Left renal pelvis (tissue), 4 donors: ENCODE results near the gene ABCA7. TPM values are rescaled to one million over a fixed set of nuclear protein-coding genes. Genes with fewer than 3 reads are reported as not detected.
"Not testable (repeated sequence)": the region's sequence is repeated elsewhere in the genome, so short reads cannot be mapped to it uniquely, and the experiment has no call there.

Source experiments
- DNase-seq, 4 donors: peaks; one replicate each; pipeline ENCODE4 v3.0.0-alpha.2; 2013; ENCODE audit warnings: low read depth in 4 of 4, low spot score in 3 of 4
- polyA plus RNA-seq, 4 donors: library from polyadenylated mRNA; unstranded; fragments of 120-200 nt; gene quantifications; one replicate each; pipeline ENCODE4 v1.2.1, GENCODE V29; 2013; ENCODE audit not compliant: insufficient read length in 4 of 4

ABCA7 gene
- polyA plus RNA-seq, 4 donors = 2.7 to 10.6 (median 7.7) TPM

DNA sequence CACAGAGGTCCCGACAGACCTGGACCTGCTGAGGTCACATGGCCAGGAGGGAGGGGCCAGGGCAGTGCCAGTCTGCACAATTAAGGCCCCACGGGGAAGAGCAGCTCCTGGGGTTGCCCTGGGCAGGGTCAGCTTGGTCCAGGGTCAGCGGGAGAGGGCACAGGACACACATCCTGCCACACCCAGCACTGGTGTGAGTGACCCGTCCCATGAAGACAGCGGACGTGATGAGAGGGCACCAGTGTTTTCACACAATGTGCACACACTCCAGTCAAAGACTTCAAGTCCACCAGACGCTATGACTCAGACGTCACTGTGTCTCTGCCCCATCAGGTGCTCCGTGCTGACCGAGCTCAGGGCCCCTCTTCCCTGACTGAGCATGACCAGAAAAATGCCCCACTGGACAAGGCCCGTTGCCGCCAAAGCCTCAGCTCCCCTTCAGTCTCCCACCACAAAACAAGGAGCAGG lies 23.2 kb upstream of the ABCA7 start:
- no peak for DNase-seq

DNA sequence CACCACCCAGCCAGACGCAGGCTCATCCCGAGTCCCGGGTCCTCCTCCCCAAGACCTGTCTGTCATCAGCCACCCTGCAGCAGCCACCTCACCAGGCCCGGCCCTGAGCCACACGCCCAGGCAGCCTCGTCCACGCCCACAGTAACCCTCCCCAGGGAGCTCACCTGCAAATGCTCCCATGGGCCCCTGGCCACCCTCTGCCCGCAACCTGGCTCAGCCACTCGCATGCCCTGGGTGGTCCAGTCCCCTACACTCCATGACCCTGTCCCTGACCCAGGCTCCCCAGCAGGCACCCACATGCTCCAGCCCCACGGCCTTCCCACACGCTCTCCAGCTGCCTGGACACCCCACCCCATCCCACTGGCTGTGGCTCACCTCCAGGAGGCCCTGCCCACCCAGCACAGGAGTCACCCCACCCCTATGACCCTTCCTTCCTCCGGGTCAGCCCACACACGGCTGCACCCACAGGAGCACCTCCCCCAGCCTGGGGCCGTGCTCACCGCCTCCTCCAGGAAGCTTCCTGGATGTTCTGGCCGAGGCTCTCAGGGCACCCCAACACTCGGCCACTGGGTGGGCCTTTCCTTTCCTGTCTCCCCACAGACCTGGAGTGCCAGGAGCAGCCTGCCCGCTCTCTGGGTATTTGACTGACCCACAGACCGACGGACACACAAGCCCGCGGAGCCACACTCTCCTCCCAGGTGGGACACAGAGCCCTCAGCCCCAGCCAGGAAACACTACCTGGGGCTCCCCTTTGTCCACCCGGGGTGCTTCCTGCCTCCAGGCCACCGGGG lies 22.6 kb upstream of the ABCA7 start:
- DNase-seq = no peak

DNA sequence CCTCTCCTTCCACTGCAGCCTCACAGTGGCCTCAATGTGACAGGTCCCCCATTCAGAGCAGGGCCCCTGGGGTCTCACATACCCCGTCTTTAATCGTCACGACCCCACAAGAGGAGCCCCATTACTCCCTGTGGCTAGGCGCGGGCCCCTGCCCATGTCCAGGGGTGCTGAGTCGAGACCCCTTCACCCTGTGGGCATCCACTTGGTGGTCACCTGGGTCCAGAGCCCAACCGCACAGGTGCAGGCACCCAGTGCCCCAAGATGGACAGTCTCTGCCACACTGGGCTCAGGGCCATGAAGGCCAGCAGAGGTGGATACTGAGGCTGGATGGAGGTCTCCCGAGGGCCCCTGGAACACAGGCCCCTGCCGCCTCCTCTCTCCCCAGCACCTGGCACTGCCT lies 22.0 kb upstream of the ABCA7 start:
- no peak for DNase-seq

DNA sequence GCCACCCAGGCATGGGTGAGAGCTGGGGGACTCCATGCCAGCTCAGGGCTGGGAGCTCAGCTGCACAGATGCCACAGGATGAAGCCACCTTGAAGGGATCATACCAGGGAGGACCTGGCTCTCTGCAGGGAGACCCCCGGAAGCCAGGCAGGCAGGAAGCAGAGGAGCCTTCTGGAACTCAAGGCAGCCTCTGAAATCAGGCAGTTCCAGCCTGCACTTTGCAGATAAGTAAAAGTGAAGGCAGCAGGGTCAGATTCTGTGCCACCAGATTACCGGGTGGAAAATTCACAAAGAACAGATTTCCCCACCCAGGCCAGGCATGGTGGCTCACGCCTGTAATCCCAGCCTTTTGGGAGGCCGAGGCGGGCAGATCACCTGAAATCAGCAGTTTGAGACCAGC lies 21.5 kb upstream of the ABCA7 start:
- DNase-seq = no peak

DNA sequence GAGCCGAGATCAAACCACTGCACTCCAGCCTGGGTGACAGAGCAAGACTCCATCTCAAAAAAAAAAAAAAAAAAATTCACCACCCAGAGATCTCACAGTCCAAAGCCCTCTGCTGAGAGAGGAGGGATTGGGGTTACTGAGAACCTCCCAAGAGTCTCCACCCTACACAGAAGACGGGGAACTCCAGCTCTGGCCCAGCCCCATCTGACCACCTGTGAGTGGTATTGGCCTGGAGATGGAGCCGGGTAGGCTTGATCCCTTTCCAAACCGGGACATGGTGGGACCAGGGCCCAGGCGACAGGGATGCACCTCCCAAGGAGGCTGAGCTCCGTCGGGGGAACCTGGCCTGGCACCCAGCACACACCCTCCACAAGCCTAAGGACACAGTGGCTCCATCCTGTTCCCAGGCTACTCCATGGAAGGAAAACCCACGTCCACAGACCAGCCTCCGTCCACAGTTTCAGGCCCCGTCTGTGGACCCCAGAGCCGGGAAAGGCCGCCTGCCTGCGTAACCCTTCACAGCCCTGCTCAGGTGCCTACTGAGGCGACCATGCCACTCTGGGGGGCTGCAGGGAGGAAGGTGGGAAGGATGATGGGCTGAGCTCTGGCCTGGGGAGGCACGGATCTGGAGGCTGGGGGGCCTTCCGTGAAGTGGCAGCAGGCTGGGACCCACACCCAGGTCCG lies 20.8 kb upstream of the ABCA7 start:
- DNase-seq = no peak

DNA sequence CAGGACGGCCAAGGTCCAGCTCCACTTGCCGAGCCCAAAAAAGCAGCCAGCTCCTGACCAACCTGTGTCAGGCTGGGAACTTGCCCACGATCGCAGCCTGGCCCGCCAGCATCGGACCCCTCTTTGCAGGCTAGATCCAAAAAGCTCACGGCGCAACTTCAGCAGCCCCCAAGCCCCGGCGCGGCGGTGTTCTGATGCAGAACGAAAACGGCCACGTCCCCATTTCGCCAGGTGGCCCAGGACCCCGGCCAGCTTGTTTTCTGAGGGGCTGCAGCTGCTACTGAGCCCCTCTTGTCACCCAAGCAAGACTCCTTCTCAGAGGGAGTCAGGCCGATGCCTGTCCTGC lies 20.3 kb upstream of the ABCA7 start:
- DNase-seq = no peak

DNA sequence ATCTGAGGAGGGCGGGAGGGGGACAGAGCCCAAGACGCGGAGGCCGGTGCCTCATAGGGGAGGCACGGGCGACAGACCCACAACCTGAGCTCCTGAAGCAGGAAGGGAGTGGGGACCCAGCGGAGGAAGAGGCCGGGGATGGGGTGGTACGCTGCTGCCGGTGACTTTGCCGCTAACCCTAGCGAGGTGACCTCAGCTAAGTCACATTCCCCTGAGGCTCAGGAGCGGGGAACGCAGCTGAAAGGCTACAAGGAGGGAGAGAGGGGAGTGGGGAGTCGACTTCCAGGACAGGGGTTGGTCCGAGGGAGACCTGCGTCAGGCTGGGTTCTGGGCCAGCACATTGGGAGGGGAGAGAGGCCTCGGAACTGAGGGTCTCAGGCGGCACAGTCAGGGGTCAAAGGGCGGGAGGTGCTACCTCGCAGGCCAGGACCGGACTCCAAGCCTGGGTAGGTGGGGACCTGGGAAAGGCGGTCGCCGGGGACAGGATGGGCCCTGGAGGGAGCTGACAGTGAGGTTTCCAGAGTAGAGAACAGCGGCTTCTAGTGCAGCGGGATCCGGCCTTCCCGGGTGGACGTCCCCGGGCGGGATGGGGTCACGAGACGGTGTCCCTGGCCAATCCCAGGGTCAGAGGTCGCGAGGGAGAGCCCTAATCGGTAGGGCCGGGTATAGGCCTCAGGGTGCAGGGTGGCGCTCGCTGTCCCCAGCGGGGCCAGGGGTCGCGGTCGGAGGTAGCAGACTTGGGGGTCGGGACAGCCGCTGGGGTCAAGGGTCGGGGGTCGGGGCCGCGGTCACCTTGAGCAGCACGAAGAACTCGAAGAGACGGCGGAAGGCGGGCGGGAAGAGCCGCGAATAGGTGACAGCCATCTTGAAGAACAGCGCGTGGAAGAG lies 19.7 kb upstream of the ABCA7 start:
- no peak for DNase-seq

DNA sequence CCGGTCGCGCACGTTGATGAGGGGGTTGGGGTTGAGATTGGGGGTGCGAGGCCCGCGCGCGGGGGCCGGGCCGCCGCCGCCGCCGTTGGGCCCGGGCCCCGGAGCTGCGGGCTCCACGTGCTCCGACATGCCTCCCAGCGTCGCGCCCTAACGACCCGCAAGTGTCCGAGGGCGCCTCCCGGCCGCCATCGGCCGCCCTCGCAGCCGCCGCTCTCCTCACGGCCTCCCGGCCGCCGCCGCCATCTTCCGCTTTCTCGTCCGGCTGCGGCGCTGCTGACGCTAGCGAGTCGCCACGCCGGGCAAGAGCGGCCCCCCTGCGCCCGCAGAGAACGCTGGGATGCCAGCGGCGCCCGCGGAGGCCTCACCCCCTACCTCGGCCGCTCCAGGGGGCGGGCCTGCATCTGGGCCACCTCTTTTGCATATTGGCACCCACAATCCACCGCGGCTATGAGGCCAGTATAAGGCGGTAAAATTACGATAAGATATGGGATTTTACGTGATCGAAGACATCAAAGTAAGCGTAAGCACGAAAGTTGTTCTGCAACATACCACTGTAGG lies 19.0 kb upstream of the ABCA7 start, which contains the start of gene TMEM259:
TSS of gene TMEM259 (minus strand) at position 256 of the 558 bp plus-strand sequence. CDS start at position 129, 127 bp downstream.
- DNase-seq = peak; percentile 94 to 95 (median 94)

DNA sequence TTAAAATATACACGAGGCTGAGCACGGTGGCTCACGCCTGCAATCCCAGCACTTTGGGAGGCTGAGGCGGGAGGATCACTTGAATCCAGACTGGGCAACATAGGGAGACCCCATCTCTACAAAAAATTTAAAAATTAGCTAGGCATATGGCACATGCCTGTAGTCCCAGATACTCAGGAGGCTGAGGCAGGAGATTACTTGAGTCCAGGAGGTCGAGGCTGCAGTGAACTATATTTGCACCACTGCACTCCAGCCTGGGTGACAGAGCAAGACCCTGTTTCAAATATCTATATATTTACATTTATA lies 16.1 kb upstream of the ABCA7 start:
- DNase-seq = not testable (repeated sequence)

DNA sequence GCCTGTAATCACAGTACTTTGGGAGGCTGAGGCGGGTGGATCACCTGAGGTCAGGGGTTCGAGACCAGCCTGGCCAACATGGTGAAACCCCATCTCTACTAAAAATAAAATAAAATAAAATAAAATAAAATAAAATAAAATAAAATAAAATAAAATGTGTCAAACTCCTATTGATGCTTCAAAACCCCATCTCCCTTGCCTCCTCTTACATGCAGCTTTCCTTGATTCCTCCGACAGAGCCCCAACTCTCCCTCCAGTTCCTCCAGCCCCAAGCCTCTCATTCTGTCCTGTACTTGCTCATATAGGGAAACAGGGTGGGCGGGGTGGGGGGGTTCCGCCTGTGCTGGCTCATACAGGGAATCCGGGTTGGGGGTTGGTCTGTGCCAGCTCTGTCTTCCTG lies 14.8 kb upstream of the ABCA7 start:
- DNase-seq = not testable (repeated sequence)

DNA sequence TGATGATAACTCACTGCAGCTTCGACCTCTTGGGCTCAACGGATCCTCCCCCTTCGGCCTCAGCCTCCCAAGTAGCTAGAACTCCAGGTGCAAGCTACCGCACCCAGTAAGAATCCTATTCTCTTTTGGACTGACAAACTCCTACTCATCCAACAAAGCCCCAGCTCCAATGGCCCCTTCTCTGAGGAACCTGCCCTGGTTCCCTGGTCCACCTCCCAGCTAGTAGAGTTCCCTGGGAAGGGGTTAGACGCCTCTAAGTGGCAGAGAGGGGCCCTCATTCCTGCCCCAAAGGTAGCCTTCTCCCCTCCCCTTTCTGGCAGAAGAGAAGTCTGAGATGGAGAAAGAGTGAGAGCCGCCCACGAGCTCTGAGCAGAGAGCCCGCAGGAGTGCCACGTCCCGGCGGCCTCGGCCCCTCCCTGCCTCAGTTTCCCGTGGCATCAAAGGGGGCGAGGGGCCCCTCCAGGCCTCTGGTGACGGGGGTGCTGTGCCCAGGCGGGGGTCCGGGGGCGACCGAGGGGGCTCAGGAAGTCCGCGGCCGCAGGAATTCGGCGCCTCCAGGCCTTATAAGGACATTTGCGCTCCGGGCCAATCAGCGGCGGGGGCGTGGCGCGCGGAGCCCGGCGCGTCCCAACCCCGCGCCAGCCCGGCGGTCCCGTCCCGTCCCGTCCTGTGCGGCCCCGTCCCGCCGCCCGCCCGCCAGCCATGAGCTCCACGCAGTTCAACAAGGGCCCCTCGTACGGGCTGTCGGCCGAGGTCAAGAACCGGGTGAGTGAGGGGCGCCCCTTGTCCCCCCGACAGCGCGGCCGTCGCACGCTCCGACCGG lies 13.7 kb upstream of the ABCA7 start, which contains the start of gene CNN2:
TSS of gene CNN2 (plus strand) at position 649 of the 823 bp plus-strand sequence. CDS start at position 703, 54 bp downstream.
- peak in 1 of 4 donors; percentile 67 for DNase-seq

DNA sequence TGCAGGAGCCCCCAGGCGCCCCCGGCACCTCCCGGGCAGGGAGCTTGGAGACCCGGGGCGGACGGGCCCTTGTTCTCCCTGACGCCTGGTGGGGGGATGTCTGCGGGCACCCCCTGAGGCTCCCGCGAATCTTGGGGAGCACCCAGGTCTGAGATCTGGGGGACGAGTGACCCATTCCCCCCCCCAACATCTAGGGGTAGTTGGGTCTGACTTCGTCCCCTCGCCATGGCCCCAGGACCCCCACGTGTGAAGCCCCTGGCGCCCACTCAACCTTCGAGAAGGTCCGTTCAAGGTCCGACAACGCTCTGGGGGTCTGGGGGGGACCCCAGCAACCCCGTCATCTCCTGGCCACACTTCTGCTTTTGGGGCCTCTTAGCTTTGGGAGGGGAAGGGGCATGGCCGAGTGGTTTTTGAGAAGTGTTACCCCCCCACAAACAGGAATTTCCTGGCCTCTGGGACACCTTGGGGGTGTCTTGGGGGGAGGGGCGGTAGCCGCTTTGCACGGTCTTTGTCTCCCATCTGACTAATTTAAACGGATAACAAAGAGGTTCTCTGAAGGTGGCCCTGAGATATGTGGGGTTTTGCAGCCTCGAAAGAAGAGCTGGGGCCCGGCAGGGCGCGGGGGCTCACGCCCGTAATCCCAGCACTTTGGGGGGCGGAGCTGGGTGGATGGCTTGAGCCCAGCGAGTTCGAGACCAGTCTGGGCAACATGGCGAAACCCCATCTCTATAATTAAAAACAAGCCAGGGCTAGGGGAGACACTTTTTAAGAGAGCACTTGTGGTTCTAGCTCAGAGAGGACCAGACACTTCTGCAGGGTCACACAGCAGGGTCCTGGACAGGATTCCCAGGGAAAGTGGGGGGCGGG lies 12.9 kb upstream of the ABCA7 start:
- no peak for DNase-seq

DNA sequence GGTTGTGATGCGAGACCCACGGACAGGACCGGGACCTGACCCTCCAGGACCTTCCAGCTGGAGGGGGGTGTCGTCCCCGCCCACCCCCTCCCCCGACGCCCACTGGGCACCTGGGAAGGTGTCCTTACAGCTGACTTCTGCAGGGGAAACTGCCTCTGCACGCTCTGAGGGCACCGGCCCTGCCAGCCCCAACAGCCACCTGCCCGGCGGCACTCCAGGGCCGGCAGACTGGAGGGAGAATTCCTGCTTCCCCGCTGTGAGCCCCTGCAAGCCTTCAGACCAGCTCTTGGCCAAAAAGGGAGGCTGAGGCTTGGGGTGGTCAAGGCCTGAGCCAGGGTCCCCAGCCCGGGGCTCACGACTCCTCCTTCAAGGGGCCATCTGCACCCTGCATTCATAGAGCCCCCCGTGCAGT lies 12.3 kb upstream of the ABCA7 start:
- no peak for DNase-seq

DNA sequence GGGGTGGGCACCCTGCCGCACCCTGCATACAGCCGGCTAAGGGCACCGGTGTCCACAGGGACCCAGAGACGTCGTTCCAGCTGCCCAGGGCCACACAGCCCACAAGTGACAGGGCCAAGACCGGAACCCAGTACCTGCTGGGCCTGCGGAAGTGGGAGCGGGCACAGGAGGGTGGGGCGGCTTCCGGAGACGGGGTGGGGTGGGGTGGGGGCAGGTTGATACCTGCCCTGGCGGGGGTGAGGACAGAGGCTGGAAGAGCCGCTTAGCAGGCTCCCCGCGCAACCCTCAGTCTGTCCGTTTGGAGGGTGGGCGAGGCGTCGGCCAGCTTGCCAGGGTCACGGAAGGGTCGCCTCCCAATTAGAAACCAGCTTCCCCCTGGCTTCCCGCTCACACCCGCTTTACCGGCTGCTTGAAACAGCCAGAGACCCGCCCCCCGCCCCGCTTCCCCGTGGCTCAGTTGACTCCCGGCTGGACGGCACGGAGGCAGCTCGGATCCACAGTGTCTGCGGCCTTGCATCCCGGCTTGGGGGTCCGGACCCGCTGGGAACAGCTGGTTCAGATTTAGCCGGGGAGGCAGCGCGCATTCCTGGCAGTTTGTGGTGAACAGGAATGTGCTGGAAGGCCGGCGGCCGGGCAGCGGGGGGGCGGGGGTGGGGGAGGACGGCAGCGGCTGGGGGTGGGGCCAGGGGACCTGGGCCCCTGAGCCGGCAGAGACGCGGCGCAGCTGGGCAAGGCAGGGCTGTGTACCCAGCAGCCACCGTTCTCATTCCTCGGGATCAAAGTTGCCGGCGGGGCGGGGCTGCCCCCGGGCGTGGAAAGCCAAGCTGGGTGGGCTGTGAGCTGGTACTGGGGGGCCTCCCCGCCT lies 11.6 kb upstream of the ABCA7 start:
- peak in 3 of 4 donors; percentile 68 to 74 (median 74) for DNase-seq

DNA sequence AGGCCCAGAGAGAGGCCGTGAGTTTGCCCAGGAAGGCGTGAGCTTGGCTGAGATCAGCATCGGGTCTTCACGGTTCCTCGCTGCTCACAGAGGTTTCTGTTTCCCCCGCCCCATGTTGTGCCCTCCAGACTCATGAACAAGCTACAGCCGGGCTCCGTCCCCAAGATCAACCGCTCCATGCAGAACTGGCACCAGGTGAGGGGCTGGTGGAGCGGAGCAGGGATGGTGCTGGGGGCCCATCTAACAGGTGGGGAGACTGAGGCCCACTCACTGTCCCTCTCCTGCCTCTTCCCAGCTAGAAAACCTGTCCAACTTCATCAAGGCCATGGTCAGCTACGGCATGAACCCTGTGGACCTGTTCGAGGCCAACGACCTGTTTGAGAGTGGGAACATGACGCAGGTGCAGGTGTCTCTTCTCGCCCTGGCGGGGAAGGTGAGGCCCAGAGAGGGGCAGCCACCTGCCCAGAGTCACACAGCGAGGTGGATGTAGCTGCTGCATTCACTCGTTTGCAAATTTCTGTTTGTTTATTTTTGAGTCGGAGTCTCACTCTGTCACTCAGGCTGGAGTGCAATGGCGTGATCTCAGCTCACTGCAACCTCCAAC lies 7.5 kb upstream of the ABCA7 start:
- no peak for DNase-seq

DNA sequence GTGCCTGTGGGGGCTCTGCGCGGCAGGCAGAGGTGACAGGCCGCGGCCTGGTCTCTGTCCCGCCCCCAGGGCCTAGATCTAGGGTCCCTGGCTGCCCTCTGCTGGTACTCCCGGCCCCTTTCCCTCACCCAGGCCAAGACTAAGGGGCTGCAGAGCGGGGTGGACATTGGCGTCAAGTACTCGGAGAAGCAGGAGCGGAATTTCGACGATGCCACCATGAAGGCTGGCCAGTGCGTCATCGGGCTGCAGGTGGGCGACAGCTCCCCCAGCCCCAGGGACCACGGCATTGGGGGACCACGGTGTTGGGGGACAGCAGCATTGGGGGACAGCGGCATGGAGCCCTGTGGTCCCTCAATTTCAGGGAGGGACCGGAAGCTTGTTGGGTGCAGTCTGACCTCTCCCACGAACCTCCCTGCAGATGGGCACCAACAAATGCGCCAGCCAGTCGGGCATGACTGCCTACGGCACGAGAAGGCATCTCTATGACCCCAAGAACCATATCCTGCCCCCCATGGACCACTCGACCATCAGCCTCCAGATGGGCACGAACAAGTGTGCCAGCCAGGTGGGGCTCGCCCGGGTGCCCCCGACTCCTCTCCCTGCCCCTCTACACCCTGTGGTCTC lies 3.8 kb upstream of the ABCA7 start:
- no peak for DNase-seq

DNA sequence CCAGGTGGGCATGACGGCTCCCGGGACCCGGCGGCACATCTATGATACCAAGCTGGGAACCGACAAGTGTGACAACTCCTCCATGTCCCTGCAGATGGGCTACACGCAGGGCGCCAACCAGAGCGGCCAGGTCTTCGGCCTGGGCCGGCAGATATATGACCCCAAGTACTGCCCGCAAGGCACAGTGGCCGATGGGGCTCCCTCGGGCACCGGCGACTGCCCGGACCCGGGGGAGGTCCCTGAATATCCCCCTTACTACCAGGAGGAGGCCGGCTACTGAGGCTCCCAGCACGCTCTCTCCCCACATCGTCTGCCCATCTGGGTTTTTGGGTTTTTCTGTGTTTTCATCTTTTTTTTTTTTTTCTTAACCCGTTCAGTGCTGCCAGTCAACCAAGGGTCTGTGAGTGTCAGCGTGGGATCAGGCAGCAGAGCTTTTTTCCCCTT lies 2.3 kb upstream of the ABCA7 start:
- no peak for DNase-seq
